GM18907 (cell line): ENCODE results near the gene BHLHA15.
A peak's percentile ranks its signal among the peaks of the same experiment; 100 is the strongest.

Source experiments
- ATAC-seq: cut with Tn5 transposase; IDR thresholded peaks from one replicate; pipeline ENCODE4 v1.9.1; 2021; ENCODE audit warnings: mild to moderate bottlenecking, moderate library complexity; ENCODE audit not compliant: unreplicated experiment

BHLHA15 gene

GRCh38 chr7:98211221-98211675 lies at the start of gene BHLHA15:
TSS of gene BHLHA15 (plus strand) at chr7:98211439. CDS start at chr7:98212310, 871 bp downstream.
- no peak for ATAC-seq

- ATAC-seq = no peak
These were observed 48.5 kb upstream of the BHLHA15 start for GRCh38 chr7:98162758-98163157.

- no peak for ATAC-seq
These were observed 48.0 kb upstream of the BHLHA15 start for GRCh38 chr7:98163269-98163668.

GRCh38 chr7:98163704-98164494 lies 47.3 kb upstream of the BHLHA15 start:
- ATAC-seq = no peak

GRCh38 chr7:98165827-98166667 lies 45.2 kb upstream of the BHLHA15 start:
- peak; percentile 68 for ATAC-seq

GRCh38 chr7:98166668-98166970 lies 44.6 kb upstream of the BHLHA15 start:
- no peak for ATAC-seq

- ATAC-seq = no peak
These were observed 43.6 kb upstream of the BHLHA15 start for GRCh38 chr7:98167653-98168052.

GRCh38 chr7:98168181-98168903 lies 42.9 kb upstream of the BHLHA15 start:
- ATAC-seq = peak; percentile 75

- ATAC-seq = no peak
These were observed 42.2 kb upstream of the BHLHA15 start for GRCh38 chr7:98168904-98169621.

- ATAC-seq = no peak
These were observed 40.3 kb upstream of the BHLHA15 start for GRCh38 chr7:98170966-98171365.

- no peak for ATAC-seq
These were observed 39.8 kb upstream of the BHLHA15 start for GRCh38 chr7:98171449-98171848.

- ATAC-seq = no peak
These were observed 36.6 kb upstream of the BHLHA15 start for GRCh38 chr7:98174334-98175259.

GRCh38 chr7:98175260-98175940 lies 35.8 kb upstream of the BHLHA15 start:
- no peak for ATAC-seq

GRCh38 chr7:98177553-98177952 lies 33.7 kb upstream of the BHLHA15 start:
- ATAC-seq = no peak

- ATAC-seq = no peak
These were observed 32.9 kb upstream of the BHLHA15 start for GRCh38 chr7:98178321-98178720.

GRCh38 chr7:98178762-98179490 lies 32.3 kb upstream of the BHLHA15 start:
- no peak for ATAC-seq

- no peak for ATAC-seq
These were observed 30.5 kb upstream of the BHLHA15 start for GRCh38 chr7:98180751-98181150.

- ATAC-seq = no peak
These were observed 26.1 kb upstream of the BHLHA15 start for GRCh38 chr7:98185101-98185500.
